Activated T-cell treated with anti-CD3 and anti-CD28 coated beads, Interleukin-2, amount 50 U/mL, for 1 hour (primary cell): ENCODE measurements around the gene MIF4GD.
"Not testable (repeated sequence)": the region's sequence is repeated elsewhere in the genome, so short reads cannot be mapped to it uniquely, and the experiment has no call there.

Experiments
- DNase-seq: peaks from one replicate; pipeline ENCODE4 v3.0.0-alpha.2; 2020

MIF4GD gene

GRCh38 chr17:75288359-75288758 is 17.3 kb upstream of the MIF4GD start:
- DNase-seq: no peak

DNA sequence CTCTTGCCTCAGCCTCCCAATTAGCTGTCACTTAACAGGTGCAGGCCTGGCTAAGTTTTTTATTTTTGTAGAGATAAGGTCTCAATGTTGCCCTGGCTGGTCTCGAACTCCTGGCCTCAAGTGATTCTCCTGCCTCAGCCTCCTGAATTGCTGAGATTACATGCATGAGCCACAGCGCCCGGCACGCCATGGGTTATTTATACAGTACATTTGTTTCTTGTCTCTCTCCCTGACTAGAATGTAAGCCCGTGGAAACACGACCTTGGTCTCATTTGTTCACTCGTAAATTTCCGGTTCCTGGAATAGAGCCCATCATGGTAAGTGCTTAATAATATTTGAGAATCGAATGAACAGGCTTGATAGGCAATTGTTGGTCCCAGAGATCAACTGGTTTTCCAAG is 16.2 kb upstream of the MIF4GD start:
- DNase-seq: no peak

DNA sequence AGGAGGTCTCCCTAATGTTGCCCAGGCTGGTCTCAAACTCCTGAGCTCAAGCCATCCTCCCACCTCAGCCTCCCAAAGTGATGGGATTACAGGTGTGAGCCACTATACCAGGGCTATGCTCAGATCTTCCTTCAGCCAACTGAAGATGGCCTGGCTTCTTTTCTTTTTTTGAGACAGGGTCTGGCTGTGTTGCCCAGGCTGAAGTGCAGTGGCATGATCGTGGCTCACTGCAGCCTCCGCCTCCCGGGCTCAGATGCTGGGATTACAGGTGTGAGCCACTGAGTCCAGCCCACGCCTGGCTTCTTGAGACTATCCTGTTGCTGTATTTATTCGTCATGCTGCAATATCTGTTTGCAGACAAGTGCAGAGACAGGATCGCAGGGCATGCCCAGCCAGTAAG is 14.1 kb upstream of the MIF4GD start:
- DNase-seq: no peak

- DNase-seq: not testable (repeated sequence)
These were observed 9.2 kb upstream of the MIF4GD start for GRCh38 chr17:75280189-75280588.

DNA sequence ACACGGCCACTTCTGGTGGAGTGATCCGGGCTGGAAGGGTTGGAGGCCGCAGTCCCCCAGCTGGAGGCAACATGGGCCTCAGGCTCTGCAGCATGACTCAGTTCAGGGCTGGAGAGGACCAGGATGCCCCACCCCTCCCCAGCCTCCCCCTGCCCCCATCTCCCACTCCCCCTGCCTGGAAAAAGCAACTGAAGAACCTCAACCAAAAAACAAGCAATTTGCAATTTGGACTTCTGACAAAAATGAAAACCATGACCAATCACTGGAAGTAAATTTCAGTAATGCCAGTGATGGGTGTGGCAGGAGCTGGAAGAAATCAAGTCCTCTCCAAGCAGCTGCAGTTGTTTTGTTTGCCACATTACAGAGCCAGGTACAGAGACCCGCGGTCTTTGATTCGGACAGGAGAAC is 6.6 kb upstream of the MIF4GD start:
- no peak for DNase-seq

GRCh38 chr17:75273977-75274708 is 3.1 kb upstream of the MIF4GD start:
- DNase-seq: no peak

- no peak for DNase-seq
These were observed 1.8 kb upstream of the MIF4GD start for GRCh38 chr17:75272848-75273184.

DNA sequence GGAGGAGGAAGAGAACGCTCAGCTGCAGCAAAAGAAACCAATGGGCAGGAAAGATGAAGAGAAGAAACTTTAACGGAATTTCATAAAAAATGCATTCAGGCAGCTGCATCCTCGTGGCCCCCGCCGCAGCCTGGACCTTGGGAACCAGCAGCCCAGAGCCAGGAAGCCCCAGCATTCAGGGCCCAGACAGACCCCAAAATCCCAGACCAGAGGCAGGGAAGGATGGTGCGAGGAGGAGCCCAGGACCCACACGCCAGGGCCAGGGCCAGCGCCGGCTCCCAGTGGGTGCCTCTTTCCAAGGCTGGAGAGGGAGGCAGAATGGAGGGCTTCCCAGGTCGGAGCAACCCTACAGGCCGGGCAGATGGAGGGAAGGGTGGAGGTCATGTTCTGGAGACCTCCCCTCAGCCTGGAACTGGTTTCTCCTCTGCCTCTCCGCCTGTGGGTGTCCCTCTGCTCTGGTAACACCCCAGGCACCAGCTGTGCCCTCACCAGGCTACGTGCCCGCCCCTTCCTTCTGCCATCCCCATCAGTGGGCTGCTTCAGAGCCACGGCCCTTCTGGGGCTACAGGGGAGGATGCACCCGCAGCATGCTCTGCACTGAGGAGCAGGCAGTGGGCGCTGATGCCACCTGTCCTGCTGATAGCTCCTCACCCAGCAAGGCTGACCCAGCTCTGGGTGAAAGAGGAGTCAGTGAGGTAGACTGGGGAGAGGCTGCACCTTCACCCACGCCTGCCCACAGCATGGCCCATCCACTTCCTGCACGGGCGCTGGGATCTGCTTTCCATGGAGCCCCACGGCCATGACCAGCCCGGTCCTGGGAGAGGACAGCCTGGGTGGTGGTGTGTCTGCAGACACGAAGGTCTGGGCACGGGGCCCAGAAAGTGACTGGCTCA is 1.2 kb upstream of the MIF4GD start:
- peak; percentile 34 for DNase-seq

DNA sequence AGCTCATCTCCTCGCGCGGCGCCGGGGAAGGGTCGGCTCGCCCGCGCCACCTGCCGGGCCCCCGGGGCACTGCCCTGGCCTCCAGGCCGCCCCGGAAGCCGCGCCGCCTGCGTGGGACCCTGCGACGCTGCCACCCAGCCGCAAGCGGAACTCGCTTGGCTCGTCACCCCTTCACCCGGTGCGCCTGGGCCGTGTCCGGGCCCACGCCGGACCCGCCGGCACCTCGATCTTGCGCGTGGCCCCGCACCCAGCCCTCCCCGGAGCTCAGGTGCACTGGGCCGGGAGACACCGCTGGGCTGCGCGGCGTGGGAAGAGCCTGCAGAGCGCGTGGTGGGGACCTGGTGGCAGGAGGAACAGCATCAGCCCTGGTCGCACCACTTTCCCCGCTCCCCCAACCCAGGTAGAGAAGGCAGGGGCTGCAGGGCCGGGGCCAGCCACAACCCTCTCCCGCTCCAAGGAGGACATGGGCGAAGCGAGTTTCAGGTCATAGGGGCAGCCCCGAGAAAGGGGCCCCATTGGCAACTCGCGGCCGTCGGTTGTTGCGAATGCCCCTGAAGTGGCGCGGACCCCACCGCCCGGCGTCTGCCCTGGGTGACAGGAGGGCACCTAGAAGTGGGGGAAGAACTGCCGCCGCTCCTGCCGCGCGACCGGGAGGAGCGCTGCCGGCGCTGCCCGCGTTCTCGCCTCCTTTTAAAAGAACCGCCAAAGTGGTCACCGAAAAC is 363 bp upstream of the MIF4GD start:
- DNase-seq: peak; percentile 93

DNA sequence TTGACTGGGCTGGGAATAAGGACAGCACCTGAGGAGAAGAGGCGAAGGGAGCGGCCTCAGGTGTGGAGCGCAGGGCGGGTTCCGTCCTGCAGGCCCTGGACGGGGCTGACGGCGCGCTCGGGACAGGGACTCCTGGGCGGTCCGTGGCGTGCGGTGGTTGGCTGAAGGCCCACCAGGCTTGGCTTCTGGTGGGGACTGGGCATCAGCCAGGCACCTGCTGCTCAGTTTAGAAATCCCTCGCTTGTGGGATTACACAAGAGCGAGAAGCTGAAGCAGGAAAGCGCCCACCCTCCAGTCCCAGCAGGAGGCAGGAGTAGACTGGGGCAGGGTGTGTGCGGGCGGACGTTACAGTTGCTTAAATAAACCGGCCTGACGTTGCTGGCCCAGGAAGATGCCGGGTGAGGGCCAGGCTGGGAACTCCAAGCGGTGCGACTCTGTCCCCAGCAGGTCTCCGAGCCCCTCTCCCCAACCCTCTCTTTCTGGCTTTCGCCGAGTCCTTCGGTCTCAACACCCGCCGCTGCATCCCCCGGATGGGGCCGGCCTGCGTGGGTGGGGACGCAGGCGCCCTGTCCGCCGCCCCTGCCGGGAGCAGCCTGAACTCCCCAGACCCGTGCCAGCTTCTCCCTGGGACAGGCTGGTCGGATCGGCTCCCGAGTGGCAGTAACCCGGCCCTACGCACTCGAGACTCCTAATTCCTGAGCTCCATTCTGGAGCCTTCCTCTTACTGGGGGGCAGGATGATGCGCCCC is 639 bp downstream of the MIF4GD start:
- DNase-seq: no peak

GRCh38 chr17:75269844-75270217 is 1.2 kb downstream of the MIF4GD start:
- DNase-seq: peak; percentile 30

- DNase-seq: no peak
These were observed 3.4 kb downstream of the MIF4GD start for GRCh38 chr17:75267411-75268232.

GRCh38 chr17:75267153-75267410 is 3.9 kb downstream of the MIF4GD start:
- DNase-seq: no peak

DNA sequence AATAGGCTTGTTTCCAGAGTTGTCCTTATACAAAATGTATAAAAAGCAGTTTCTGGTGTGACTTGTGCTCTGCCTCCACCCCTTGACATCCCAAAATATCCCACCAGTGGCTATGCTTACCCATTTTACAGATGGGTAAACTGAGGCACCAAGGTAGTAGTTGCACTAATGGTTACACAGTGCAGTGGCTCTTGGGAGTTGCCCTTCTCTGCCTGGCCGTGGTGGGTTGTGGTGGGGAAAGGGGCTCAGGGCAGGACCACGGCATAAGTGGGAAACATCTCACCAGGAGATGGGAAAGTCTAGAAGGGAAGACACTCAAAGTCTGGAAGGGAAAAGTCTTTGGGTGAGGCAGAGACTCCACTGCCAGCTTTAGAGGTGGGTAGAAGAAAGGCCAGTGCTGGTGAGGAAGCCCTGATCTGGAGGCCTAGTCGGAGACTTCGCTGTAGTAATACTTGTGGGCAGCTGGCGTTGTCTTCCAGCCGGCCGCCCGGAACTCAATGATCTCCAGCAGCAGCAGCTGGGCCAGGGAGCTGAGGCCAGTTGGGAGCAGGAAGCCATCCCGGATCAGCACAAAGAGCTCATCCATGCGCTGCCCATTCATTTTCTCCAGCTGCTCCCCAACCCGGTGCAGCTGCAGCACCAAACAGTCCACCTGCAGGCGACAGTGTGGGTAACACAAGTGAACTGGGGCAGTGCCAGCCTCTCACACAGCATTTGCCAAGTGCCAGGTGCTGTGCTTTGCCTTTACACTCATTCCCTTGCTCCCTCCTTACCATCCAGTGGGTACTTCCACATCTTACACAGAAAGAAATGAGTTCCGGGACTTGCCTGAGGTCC is 4.5 kb downstream of the MIF4GD start:
- no peak for DNase-seq

DNA sequence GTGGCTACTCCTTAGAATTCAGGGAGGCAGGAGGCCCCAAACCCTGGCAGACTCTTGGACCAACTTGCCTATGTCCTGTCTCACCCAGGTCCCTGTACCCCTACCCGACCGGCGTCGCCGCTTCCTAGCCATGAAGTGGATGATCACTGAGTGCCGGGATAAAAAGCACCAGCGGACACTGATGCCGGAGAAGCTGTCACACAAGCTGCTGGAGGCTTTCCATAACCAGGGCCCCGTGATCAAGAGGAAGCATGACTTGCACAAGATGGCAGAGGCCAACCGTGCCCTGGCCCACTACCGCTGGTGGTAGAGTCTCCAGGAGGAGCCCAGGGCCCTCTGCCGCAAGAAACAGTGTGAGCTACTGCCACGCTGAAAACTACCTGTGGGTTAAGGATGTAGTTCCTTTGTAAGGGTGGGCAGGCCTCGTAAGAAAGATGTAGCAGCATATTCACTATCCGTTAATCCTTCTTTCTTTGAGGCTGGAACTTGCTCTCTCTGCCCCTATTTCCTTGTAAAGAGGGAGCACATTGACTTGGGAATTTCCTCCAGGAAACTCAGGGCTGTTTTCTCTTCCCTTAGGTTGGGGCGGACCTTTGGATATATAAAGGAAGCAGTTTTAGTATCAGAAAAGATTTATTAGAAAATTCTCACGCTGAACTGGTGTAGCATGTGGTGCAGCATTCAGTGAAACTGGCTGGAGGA is 5.3 kb downstream of the MIF4GD start:
- no peak for DNase-seq

DNA sequence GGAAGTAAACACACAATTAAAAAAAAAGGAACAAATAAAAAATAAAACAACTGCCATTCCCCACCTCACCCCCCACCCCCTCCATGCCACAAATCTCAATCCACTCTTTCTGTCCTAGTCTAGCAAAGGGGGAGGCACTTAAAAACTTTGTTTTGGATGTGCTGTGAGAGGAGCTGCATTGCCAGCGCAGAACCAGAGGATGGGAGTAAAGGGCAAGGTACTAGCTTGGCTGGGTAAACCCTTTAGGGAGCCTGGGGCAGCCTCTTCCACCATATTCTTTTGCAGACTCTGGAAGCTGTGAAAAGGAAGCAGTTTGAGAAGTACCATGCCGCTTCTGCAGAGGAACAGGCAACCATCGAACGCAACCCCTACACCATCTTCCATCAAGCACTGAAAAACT is 8.0 kb downstream of the MIF4GD start:
- DNase-seq: no peak

GRCh38 chr17:75262112-75262606 is 8.9 kb downstream of the MIF4GD start:
- DNase-seq: no peak

GRCh38 chr17:75261336-75262111 is 9.5 kb downstream of the MIF4GD start, which contains the start of the genes GGA3 and MRPS7:
Gene GGA3, minus strand, starts transcription at chr17:75261606. Its CDS starts 19 bp downstream, at chr17:75261587.
Gene MRPS7, plus strand, starts transcription at chr17:75261879. Its CDS starts 22 bp downstream, at chr17:75261901.
- peak; percentile 96 for DNase-seq

DNA sequence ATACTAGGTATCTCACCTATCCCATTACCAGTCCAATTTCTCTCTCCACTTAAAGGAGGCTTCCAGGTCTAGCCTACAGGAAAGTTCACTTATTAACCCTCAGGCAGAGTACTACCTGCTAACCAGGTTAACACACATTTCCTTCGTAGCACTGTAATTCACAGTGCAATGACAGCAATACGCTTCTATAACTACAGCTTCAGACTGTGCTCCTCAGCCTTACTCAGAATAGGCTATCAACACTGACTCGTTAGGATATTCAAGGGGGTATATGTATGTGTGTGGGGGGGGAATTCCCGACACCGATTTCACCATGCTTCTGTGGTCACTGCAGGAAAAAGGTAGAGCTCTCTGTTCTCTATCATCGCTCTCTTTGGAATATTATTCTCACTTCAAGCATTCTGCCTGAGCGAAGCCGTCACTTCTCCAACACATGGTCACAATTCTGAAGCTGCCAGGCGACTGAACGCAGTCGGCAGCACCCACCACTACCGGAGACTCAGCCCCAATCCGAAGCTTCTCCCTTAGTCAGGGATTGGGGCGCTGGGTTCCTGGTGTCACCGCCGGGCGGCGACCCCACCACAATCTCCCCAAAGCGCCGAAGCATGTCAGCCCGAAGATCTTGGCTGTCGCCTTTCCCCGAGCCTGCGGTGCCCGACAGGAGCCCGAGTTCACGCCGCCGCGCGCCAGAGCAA is 10.2 kb downstream of the MIF4GD start:
- no peak for DNase-seq
